Bronchial epithelial cell (primary cell): Measurements from ENCODE around the gene STX18. TPM values are rescaled to one million over a fixed set of nuclear protein-coding genes. Genes with fewer than 3 reads are reported as not detected.
A peak's percentile ranks its signal among the peaks of the same experiment; 100 is the strongest.

Source experiments
- DNase-seq: peaks from one replicate; pipeline ENCODE4 v3.0.0-alpha.2; 2010; ENCODE audit warnings: low read depth
- FAIRE-seq: peaks from 2 replicates; lab custom pipeline; 2011; peaks lifted over from hg19 to GRCh38; lab: Jason Lieb, UNC
- H3K27me3 ChIP-seq: 2 replicates; pipeline ENCODE4 v1.5.1; 2011; ENCODE audit warnings: low read length; ENCODE audit not compliant: control insufficient read depth, insufficient read depth
- H3K36me3 ChIP-seq: 2 replicates; pipeline ENCODE4 v1.5.1; 2011; ENCODE audit warnings: low read length; ENCODE audit not compliant: control insufficient read depth, insufficient read depth
- H3K4me3 ChIP-seq: 2 replicates; pipeline ENCODE4 v1.5.1; 2011; ENCODE audit warnings: mild to moderate bottlenecking, low read depth, low read length, control low read depth
- CTCF ChIP-seq: IDR thresholded peaks from 2 replicates; pipeline ENCODE4 v1.5.1; 2011; ENCODE audit warnings: mild to moderate bottlenecking, moderate library complexity, low read length, control low read depth, inconsistent platforms; ENCODE audit not compliant: insufficient read depth, severe bottlenecking
- total RNA-seq: library from RNA; depleted of rRNA; stranded (reverse); fragments of >200 nt; gene quantifications from 2 replicates; pipeline ENCODE4 v1.2.1, GENCODE V29; 2014

Gene STX18
- total RNA-seq, 1 donor from 2014 or later, result 21.6 TPM

GRCh38 chr4:4504783-4505182 is 37.1 kb downstream of the STX18 start:
- no peak overlapping the region for H3K4me3 ChIP-seq
- H3K27me3 ChIP-seq, result no peaks in the 10 kb centered on the region
- TF ChIP-seq CTCF, result no peak
- no peaks in the 10 kb centered on the region for H3K36me3 ChIP-seq
- FAIRE-seq, result no peak
- DNase-seq, result no peak

DNA sequence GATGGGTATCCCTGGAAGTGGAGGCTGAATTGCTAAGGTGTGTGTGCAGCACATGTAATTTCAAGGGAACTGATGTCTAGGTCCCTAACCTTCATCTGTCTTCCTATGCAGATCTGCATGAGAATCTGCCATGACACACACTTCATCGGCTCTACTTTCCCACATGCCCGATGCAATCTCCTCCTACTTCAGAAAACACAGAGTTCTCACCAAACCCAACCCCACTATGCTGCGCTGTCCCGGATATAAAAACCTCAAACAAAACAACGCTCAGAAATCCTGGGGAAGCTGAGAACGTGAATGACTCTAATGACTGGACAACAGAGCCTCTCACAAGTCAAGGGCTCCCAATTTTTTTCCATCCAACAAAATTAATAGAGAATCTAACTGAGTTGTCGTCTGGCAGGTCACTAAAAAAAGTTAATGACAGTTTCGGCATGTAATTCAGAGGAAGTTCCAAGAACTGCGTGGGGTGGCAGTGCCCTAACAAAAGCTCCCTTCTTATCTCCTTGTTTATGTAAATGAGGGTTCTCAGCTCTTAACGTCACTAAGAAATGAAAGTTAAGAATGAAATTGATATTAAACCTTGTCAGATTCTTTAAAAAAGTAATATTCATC is 39.0 kb downstream of the STX18 start:
- FAIRE-seq, result no peak
- Histone ChIP-seq H3K4me3 (no peak overlapping the region), H3K36me3 (no peaks in the 10 kb centered on the region), H3K27me3 (no peaks in the 10 kb centered on the region)
- no peak for DNase-seq
- TF ChIP-seq CTCF, result no peak

GRCh38 chr4:4501679-4502078 is 40.2 kb downstream of the STX18 start:
- H3K27me3 ChIP-seq, result no peaks in the 10 kb centered on the region
- TF ChIP-seq CTCF, result no peak
- H3K4me3 ChIP-seq, result no peak overlapping the region
- DNase-seq (no peak), FAIRE-seq (no peak)
- H3K36me3 ChIP-seq, result no peaks in the 10 kb centered on the region

GRCh38 chr4:4499438-4500123 is 42.3 kb downstream of the STX18 start:
- no peak overlapping the region for H3K4me3 ChIP-seq
- FAIRE-seq, result no peak
- no peaks in the 10 kb centered on the region for H3K27me3 ChIP-seq
- DNase-seq, result no peak
- H3K36me3 ChIP-seq, result no peaks in the 10 kb centered on the region
- no peak for TF ChIP-seq CTCF

DNA sequence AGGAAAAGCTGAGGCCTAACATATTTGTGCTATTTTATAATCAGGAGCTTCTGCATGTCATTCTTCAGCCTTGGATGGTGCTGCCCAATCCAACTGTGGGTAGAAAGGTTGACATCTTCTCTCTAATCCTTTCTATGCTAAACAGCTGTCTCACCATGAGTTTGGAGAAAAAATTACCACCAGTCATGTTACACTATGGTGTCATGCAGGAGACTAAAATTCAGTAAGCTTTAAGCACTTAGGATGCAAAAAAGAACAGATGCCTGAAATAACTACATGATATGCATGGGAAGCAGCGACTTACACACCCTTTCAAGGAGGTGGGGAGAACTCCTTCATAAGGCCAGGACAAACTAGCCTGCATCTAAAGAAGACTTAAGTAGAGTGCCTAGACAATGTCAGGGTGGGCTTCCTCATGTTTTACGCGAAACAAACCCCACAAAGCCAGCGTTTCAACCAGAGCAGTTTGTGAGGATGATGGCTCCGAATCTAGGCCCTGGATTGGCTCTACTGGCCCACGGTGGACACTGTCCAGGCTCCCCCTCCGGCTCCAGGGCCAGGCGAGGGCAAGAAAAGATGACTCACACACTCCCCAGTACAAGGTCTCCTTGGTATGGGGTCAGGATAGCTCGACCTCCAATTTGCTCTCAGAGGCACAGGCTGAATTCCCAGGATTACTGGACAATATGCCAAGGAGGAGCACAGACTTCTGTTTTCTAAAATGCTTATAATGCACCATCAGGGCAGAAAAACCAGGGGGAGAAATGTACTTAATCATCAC is 45.1 kb downstream of the STX18 start:
- TF ChIP-seq CTCF, result no peak
- peak; percentile 18 for FAIRE-seq

More for the DNA sequence above, 45.1 kb downstream of the STX18 start:
- Histone ChIP-seq H3K4me3 (no peak overlapping the region), H3K27me3 (no peaks in the 10 kb centered on the region), H3K36me3 (no peaks in the 10 kb centered on the region)
- no peak for DNase-seq
